DOHH2 (cell line): Measurements from ENCODE around the gene CCDC88C.

Experiments used
- H3F3A ChIP-seq: fragments of 200-600 bp; sonication (generic), shearing (Covaris generic); 2 replicates; pipeline ENCODE4 v1.6.0; 2016; ENCODE audit warnings: antibody characterized with exemption, mild to moderate bottlenecking; ENCODE audit not compliant: control insufficient read depth, insufficient read depth
- H3K27ac ChIP-seq: fragments of 200-600 bp; sonication (generic); 2 replicates; pipeline ENCODE4 v1.5.1; 2014; ENCODE audit warnings: low read depth, mild to moderate bottlenecking, low read length, moderate library complexity
- H3K27me3 ChIP-seq: fragments of 200-600 bp; sonication (generic); 2 replicates; pipeline ENCODE4 v1.6.1; 2014; ENCODE audit warnings: mild to moderate bottlenecking, low read length, mixed read lengths; ENCODE audit not compliant: control insufficient read depth
- H3K36me3 ChIP-seq: fragments of 200-600 bp; sonication (generic); 2 replicates; pipeline ENCODE4 v1.6.1; 2014; ENCODE audit warnings: mild to moderate bottlenecking, low read length, moderate library complexity, mixed read lengths; ENCODE audit not compliant: control insufficient read depth
- H3K4me1 ChIP-seq: fragments of 200-600 bp; sonication (generic); 2 replicates; pipeline ENCODE4 v1.6.1; 2014; ENCODE audit warnings: mild to moderate bottlenecking, low read length, mixed read lengths; ENCODE audit not compliant: control insufficient read depth
- H3K4me2 ChIP-seq: fragments of 200-600 bp; sonication (generic); 2 replicates; pipeline ENCODE4 v1.6.0; 2014; ENCODE audit warnings: mild to moderate bottlenecking, low read length, moderate library complexity
- H3K4me3 ChIP-seq: fragments of 200-600 bp; sonication (generic); 2 replicates; pipeline ENCODE4 v1.5.1; 2014; ENCODE audit warnings: mild to moderate bottlenecking, low read length, mixed read lengths
- H3K79me2 ChIP-seq: fragments of 200-600 bp; sonication (generic); 2 replicates; pipeline ENCODE4 v1.6.1; 2014; ENCODE audit warnings: mild to moderate bottlenecking, low read length, mixed read lengths; ENCODE audit not compliant: control insufficient read depth
- H3K9me2 ChIP-seq: fragments of 200-600 bp; sonication (generic); replicated peaks from 2 replicates; pipeline ENCODE4 v1.6.1; 2014; ENCODE audit warnings: mild to moderate bottlenecking, low read length, mixed read lengths; ENCODE audit not compliant: control insufficient read depth
- H3K9me3 ChIP-seq: fragments of 200-600 bp; sonication (generic); 2 replicates; pipeline ENCODE4 v1.6.1; 2014; ENCODE audit warnings: antibody characterized with exemption, low read length, mixed read lengths; ENCODE audit not compliant: control insufficient read depth, insufficient read depth
- H4K20me1 ChIP-seq: fragments of 200-600 bp; sonication (generic); 2 replicates; pipeline ENCODE4 v1.6.0; 2014; ENCODE audit warnings: low read depth, mild to moderate bottlenecking, antibody characterized with exemption, low read length, moderate library complexity; ENCODE audit not compliant: control insufficient read depth, insufficient read depth
- EZH2phosphoT487 ChIP-seq: fragments of 200-600 bp; sonication (generic); IDR thresholded peaks from 2 replicates; pipeline ENCODE4 v1.6.1; 2017; ENCODE audit warnings: borderline replicate concordance, mild to moderate bottlenecking, antibody characterized with exemption, low read length, moderate library complexity, mixed read lengths
- TF ChIP-seq, protein P1 (sequence below): fragments of 200-600 bp; sonication (generic); IDR thresholded peaks from one replicate; pipeline ENCODE4 v1.5.1; 2014; ENCODE audit warnings: antibody characterized with exemption, mild to moderate bottlenecking, low read depth, low read length; ENCODE audit not compliant: poor library complexity, severe bottlenecking

CCDC88C gene

DNA sequence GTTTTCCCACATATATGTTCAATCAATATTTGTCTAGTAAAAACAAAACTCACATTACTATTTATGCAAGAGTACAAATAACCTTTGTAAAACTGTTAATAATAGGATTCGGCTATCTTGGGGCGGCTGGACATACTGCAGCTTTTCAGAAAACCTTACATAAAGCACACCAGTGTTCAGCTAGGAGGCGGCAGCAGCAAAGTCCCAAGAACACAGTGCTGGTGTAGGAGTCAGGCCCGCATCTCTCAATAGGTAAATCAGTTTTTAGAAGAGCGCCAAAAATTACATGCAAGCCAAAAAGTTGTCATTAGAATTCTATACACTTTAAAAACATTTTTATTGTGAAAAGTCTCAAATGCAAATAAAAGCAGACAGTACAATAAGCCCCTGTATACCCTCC lies 37.5 kb downstream of the CCDC88C start:
- peaks cover 100% of the 10 kb centered on the region for H3K79me2 ChIP-seq
- H3K9me3 ChIP-seq = no peaks in the 10 kb centered on the region
- peaks cover 3% of the 10 kb centered on the region; the same call in 1 of the 2 replicates for H3F3A ChIP-seq
- no peaks in the 10 kb centered on the region for H3K9me2 ChIP-seq
- H3K27ac ChIP-seq = peak overlapping the region; percentile 42
- no peaks in the 10 kb centered on the region for H3K27me3 ChIP-seq
- no peak overlapping the region for H3K4me3 ChIP-seq
- H3K4me1 ChIP-seq = peaks cover 100% of the 10 kb centered on the region
- peaks cover 62% of the 10 kb centered on the region for H3K36me3 ChIP-seq
- peaks cover 64% of the 10 kb centered on the region for H4K20me1 ChIP-seq
- TF ChIP-seq, protein P1, sequence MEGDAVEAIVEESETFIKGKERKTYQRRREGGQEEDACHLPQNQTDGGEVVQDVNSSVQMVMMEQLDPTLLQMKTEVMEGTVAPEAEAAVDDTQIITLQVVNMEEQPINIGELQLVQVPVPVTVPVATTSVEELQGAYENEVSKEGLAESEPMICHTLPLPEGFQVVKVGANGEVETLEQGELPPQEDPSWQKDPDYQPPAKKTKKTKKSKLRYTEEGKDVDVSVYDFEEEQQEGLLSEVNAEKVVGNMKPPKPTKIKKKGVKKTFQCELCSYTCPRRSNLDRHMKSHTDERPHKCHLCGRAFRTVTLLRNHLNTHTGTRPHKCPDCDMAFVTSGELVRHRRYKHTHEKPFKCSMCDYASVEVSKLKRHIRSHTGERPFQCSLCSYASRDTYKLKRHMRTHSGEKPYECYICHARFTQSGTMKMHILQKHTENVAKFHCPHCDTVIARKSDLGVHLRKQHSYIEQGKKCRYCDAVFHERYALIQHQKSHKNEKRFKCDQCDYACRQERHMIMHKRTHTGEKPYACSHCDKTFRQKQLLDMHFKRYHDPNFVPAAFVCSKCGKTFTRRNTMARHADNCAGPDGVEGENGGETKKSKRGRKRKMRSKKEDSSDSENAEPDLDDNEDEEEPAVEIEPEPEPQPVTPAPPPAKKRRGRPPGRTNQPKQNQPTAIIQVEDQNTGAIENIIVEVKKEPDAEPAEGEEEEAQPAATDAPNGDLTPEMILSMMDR = no peak
- no peak for TF ChIP-seq EZH2phosphoT487
- no peak overlapping the region for H3K4me2 ChIP-seq

- Histone ChIP-seq H3K27me3 (no peaks in the 10 kb centered on the region), H3K9me3 (no peaks in the 10 kb centered on the region), H3K79me2 (peaks cover 100% of the 10 kb centered on the region), H3F3A (peaks cover 7% of the 10 kb centered on the region), H3K4me3 (no peak overlapping the region), H3K9me2 (no peaks in the 10 kb centered on the region), H3K36me3 (peaks cover 62% of the 10 kb centered on the region), H3K27ac (no peak overlapping the region), H4K20me1 (peaks cover 64% of the 10 kb centered on the region), H3K4me1 (peaks cover 100% of the 10 kb centered on the region), H3K4me2 (no peak overlapping the region)
- no peak for TF ChIP-seq EZH2phosphoT487
- TF ChIP-seq, protein P1 = no peak
Measured at GRCh38 chr14:91379579-91379932, 38.1 kb downstream of the CCDC88C start.

DNA sequence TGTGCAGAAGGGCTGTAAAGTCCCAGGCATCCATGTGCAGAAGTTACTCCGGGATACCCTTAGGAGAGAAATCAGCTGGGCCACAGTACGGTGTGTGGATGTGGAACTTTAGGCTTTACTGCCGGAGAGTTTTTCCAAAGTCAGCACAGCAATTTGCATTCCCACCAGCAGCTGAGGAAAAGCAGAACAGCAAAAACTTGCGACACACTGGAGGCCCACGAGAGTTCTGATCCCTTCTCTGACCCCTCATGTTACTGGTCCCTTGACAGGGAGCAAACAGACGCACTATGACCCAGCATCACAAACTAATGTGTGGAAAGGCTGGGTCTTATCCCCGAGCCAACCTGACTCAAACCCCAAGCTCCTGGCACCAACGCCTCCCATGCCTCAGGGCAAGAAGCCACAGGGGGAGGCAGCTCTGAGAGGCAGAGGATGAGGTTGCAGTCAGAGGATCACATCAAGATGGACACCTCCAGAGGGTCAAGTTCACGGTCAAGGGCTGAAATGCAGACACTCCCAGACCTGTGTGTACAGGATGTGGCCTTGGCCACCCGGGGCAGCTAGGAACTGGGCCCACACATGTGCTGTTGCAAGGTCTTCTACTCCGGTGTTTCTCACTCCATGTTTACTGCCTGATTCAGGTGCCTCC lies 38.6 kb downstream of the CCDC88C start:
- no peaks in the 10 kb centered on the region for H3K9me2 ChIP-seq
- H3K27me3 ChIP-seq = no peaks in the 10 kb centered on the region
- peaks cover 65% of the 10 kb centered on the region for H3K36me3 ChIP-seq
- peak overlapping the region; percentile 43 for H3K4me2 ChIP-seq
- no peak overlapping the region for H3K4me3 ChIP-seq
- peaks cover 11% of the 10 kb centered on the region for H3F3A ChIP-seq
- peaks cover 67% of the 10 kb centered on the region for H4K20me1 ChIP-seq
- no peak overlapping the region for H3K27ac ChIP-seq
- no peaks in the 10 kb centered on the region for H3K9me3 ChIP-seq
- peaks cover 100% of the 10 kb centered on the region for H3K4me1 ChIP-seq
- peaks cover 100% of the 10 kb centered on the region for H3K79me2 ChIP-seq
- TF ChIP-seq, protein P1 = no peak
- TF ChIP-seq EZH2phosphoT487 = no peak
